SK-N-SH (cell line): ENCODE data around the gene AREG. TPM values are rescaled to one million over a fixed set of nuclear protein-coding genes. Genes with fewer than 3 reads are reported as not detected.

Experiments used
- CTCF ChIA-PET: fragments of 300-600, 350-600 bp; formaldehyde crosslinking; extraction: SDS; loops from one replicate; lab custom pipeline; 2021; lab: Yijun Ruan, JAX
- POLR2A ChIA-PET: fragments of 350-600 bp; sonication (Branson Sonifier 250); formaldehyde crosslinking; extraction: SDS; loops from one replicate; lab custom pipeline; 2020; ENCODE audit warnings: antibody characterized with exemption, inconsistent platforms; lab: Yijun Ruan, JAX
- DNase-seq: peaks from one replicate; pipeline ENCODE4 v3.0.0; 2012
- H2AFZ ChIP-seq: fragments of 200-600 bp; sonication (generic); 2 replicates; pipeline ENCODE4 v1.8.1; 2016; ENCODE audit warnings: antibody characterized with exemption, mild to moderate bottlenecking, low read depth
- H3F3A ChIP-seq: fragments of 200-600 bp; sonication (generic); replicated peaks from 2 replicates; pipeline ENCODE3; 2016; ENCODE audit warnings: antibody characterized with exemption, mild to moderate bottlenecking; ENCODE audit not compliant: insufficient read depth
- H3K27ac ChIP-seq, 2 experiments: fragments of 200-500 bp in 1 of 2; fragments of 200-600 bp in 1 of 2; sonication (Bioruptor generic) in 1 of 2; sonication (generic), shearing (Covaris generic) in 1 of 2; 2 replicates each; pipeline versions ENCODE4 v1.5.1 to v1.6.1; 2014 to 2016; ENCODE audit warnings: low read depth in 2 of 2, inconsistent platforms in 1 of 2, low read length in 1 of 2, mild to moderate bottlenecking in 1 of 2, mixed read lengths in 1 of 2
- H3K27me3 ChIP-seq: fragments of 200-600 bp; sonication (generic), shearing (Covaris generic); 2 replicates; pipeline ENCODE4 v1.6.1; 2016; ENCODE audit warnings: mixed run types; ENCODE audit not compliant: insufficient read depth
- H3K36me3 ChIP-seq, 2 experiments: fragments of 200-500 bp in 1 of 2; fragments of 200-600 bp in 1 of 2; sonication (Bioruptor generic) in 1 of 2; sonication (generic) in 1 of 2; replicated peaks in 1 of 2; 2 replicates each; pipeline versions ENCODE3 to v1.5.1; 2014 to 2016; ENCODE audit warnings: low read length in 1 of 2, mild to moderate bottlenecking in 1 of 2; ENCODE audit not compliant: insufficient read depth in 2 of 2, control insufficient read depth in 1 of 2
- H3K4me1 ChIP-seq, 2 experiments: fragments of 200-500 bp in 1 of 2; fragments of 200-600 bp in 1 of 2; sonication (Bioruptor generic) in 1 of 2; sonication (generic), shearing (Covaris generic) in 1 of 2; 2 replicates each; pipeline versions ENCODE4 v1.5.1 to v1.6.1; 2014 to 2016; ENCODE audit warnings: low read depth in 1 of 2, low read length in 1 of 2, mixed run types in 1 of 2; ENCODE audit not compliant: insufficient read depth in 2 of 2, control insufficient read depth in 1 of 2
- H3K4me2 ChIP-seq: fragments of 200-600 bp; sonication (generic), shearing (Covaris generic); 2 replicates; pipeline ENCODE4 v1.6.1; 2017; ENCODE audit warnings: mixed run types
- H3K4me3 ChIP-seq, 2 experiments: fragments of 200-500 bp in 1 of 2; fragments of 200-600 bp in 1 of 2; sonication (Bioruptor generic) in 1 of 2; sonication (generic), shearing (Covaris generic) in 1 of 2; 2 replicates each; pipeline versions ENCODE4 v1.5.1 to v1.8.1; 2014 to 2016; ENCODE audit warnings: low read depth in 2 of 2, inconsistent platforms in 1 of 2, low read length in 1 of 2, mild to moderate bottlenecking in 1 of 2, mixed read lengths in 1 of 2, moderate library complexity in 1 of 2
- H3K79me2 ChIP-seq: fragments of 200-600 bp; sonication (generic); 2 replicates; pipeline ENCODE4 v1.8.1; 2017; ENCODE audit warnings: mild to moderate bottlenecking; ENCODE audit not compliant: insufficient read depth
- H3K9ac ChIP-seq: fragments of 200-600 bp; sonication (generic); 2 replicates; pipeline ENCODE4 v1.6.1; 2017; ENCODE audit warnings: mixed run types
- H3K9me2 ChIP-seq: fragments of 200-600 bp; sonication (generic); 2 replicates; pipeline ENCODE4 v1.6.1; 2017; ENCODE audit warnings: mixed run types
- H3K9me3 ChIP-seq: fragments of 200-600 bp; sonication (generic); 2 replicates; pipeline ENCODE4 v1.6.1; 2017; ENCODE audit warnings: mixed run types, mild to moderate bottlenecking, moderate library complexity
- H4K20me1 ChIP-seq: fragments of 200-600 bp; sonication (generic); 2 replicates; pipeline ENCODE4 v1.6.1; 2017; ENCODE audit warnings: mild to moderate bottlenecking, mixed run types; ENCODE audit not compliant: insufficient read depth
- FOSL2 ChIP-seq: IDR thresholded peaks from 2 replicates; pipeline ENCODE4 v1.4.0; 2012; ENCODE audit warnings: low read depth, mild to moderate bottlenecking, moderate library complexity, borderline replicate concordance
- FOXJ3 ChIP-seq: sonication (generic); formaldehyde crosslinking; IDR thresholded peaks from 2 replicates; pipeline ENCODE4 v1.5.1; 2020; ENCODE audit warnings: mild to moderate bottlenecking, missing genetic modification reagents
- GABPA ChIP-seq: IDR thresholded peaks from 2 replicates; pipeline ENCODE4 v1.4.0; 2012; ENCODE audit warnings: low read depth, mild to moderate bottlenecking
- JUND ChIP-seq: IDR thresholded peaks from 2 replicates; pipeline ENCODE4 v1.4.0; 2012
- MEF2A ChIP-seq: IDR thresholded peaks from 2 replicates; pipeline ENCODE4 v1.4.0; 2012; ENCODE audit warnings: low read depth, borderline replicate concordance
- RAD21 ChIP-seq: IDR thresholded peaks from 2 replicates; pipeline ENCODE4 v1.6.1; 2012; ENCODE audit warnings: mild to moderate bottlenecking, low read length
- RXRA ChIP-seq: IDR thresholded peaks from 2 replicates; pipeline ENCODE4 v1.4.0; 2012; ENCODE audit warnings: low read depth, mild to moderate bottlenecking, borderline replicate concordance
- SMC3 ChIP-seq: IDR thresholded peaks from 2 replicates; pipeline ENCODE4 v1.6.1; 2012; ENCODE audit warnings: low read depth, low read length, improper control_type of control experiment
- TCF12 ChIP-seq: IDR thresholded peaks from 2 replicates; pipeline ENCODE4 v1.4.0; 2012
- WGBS: methylation state at CpG from one replicate; pipeline ENCODE4 v1.1.6; 2017; ENCODE audit warnings: low lambda C conversion rate; 5-methylcytosine and 5-hydroxymethylcytosine counted together
- polyA plus RNA-seq, 3 experiments: library from polyadenylated mRNA; depleted of rRNA; stranded (reverse); fragments of >200 nt; gene quantifications; 2 replicates each; pipeline ENCODE4 v1.2.3, GENCODE V29; 2012
- TF ChIP-seq, protein P1 (sequence below): fragments of 150-350 bp; IDR thresholded peaks from 2 replicates; pipeline ENCODE4 v1.6.1; 2016; ENCODE audit warnings: mild to moderate bottlenecking, low read depth, low read length
- TF ChIP-seq, protein P2 (sequence below): IDR thresholded peaks from 2 replicates; pipeline ENCODE4 v1.4.0; 2012; ENCODE audit warnings: low read depth, borderline replicate concordance
- TF ChIP-seq, protein P3 (sequence below): IDR thresholded peaks from 2 replicates; pipeline ENCODE4 v1.4.0; 2012; ENCODE audit warnings: low read depth

The AREG gene
- polyA plus RNA-seq, 1 of the 3 experiments (the other 2 are of a cell fraction), result not detected

DNA sequence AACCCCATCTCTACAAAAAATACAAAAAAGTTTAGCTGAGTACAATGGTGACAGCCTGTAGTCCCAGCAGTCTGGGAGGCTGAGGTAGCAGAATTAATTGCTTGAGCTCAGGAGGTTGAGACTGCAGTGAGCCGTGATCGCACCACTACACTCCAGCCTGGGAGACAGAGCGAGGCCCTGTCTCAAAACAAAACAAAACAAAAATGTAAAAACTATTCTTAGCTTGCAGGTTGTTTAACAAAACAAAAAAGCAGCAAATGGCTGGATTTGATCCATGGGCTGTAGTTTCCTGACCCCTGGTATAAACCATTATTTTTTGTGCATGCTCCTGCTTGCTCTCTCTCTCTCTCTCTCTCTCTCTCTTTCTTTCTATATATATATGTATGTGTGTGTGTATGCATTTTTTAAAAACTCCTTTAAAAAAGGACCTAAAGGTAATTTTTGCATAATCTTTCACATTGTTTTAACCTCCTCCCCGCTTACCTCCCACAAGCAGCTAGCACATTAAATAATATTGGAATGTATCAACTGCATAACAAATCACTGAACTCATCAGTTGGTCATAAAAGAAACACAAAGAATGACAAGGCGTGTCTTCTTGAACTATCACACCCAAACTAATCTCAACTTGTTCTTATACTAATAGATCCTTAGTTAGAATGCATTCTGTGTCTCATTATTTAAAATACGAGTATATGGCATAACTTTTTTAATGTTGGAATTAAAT is 4.8 kb downstream of the AREG start:
- H3K27me3 ChIP-seq, result peaks cover 16% of the 10 kb centered on the region
- no peaks in the 10 kb centered on the region for H4K20me1 ChIP-seq
- H3K4me2 ChIP-seq, result no peak overlapping the region
- WGBS, result 3% methylated on average over 6 of the region's 6 CpGs
- DNase-seq, result no peak
- no peak overlapping the region for H3K9ac ChIP-seq
- CTCF ChIA-PET, result interaction anchor here (1.2 kb wide), 1 partner anchor 13 kb away, joined by 3 read pairs; no protein-coding TSS in a partner anchor
- no peaks in the 10 kb centered on the region for H3K9me3 ChIP-seq
- 0 out of 2 replicates have a peak overlapping the region, but pooled peaks have one; percentile 55 for H2AFZ ChIP-seq
- H3K9me2 ChIP-seq, result no peaks in the 10 kb centered on the region
- H3K27ac ChIP-seq, result no peak overlapping the region
- no peaks in the 10 kb centered on the region for H3K36me3 ChIP-seq
- H3K4me3 ChIP-seq, result no peak overlapping the region
- no peaks in the 10 kb centered on the region; a peak in 1 of 4 replicates for H3K4me1 ChIP-seq
- H3F3A ChIP-seq, result no peaks in the 10 kb centered on the region
- TF ChIP-seq RXRA (no peak), MEF2A (no peak), JUND (no peak)
- POLR2A ChIA-PET, result no interaction called here
- no peaks in the 10 kb centered on the region for H3K79me2 ChIP-seq

DNA sequence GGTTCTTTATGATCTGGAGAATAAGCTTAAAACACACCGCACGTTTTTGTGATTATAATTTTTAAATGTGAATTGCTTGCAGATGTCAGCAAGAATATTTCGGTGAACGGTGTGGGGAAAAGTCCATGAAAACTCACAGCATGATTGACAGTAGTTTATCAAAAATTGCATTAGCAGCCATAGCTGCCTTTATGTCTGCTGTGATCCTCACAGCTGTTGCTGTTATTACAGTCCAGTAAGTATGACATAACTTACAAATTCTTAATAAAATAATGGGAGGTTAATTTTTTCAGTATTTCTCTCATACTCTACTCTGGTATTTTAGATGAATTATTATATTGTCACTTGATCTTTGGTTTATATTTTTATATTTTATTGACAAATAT is 5.4 kb downstream of the AREG start:
- Histone ChIP-seq H3K27ac (no peak overlapping the region), H3K4me3 (no peak overlapping the region), H3K9me2 (no peaks in the 10 kb centered on the region), H3K9ac (no peak overlapping the region), H3K4me2 (no peak overlapping the region), H2AFZ (0 out of 2 replicates have a peak overlapping the region, but pooled peaks have one; percentile 55), H3K27me3 (peaks cover 13% of the 10 kb centered on the region), H3K36me3 (no peaks in the 10 kb centered on the region), H4K20me1 (no peaks in the 10 kb centered on the region), H3K4me1 (no peaks in the 10 kb centered on the region), H3K9me3 (no peaks in the 10 kb centered on the region), H3F3A (no peaks in the 10 kb centered on the region), H3K79me2 (no peaks in the 10 kb centered on the region)
- 6% methylated on average over 4 of the region's 4 CpGs for WGBS
- no peak for DNase-seq
- CTCF ChIA-PET, result interaction anchor here (1.2 kb wide), 1 partner anchor 14 kb away, joined by 3 read pairs; no protein-coding TSS in a partner anchor
- POLR2A ChIA-PET, result no interaction called here
- TF ChIP-seq FOSL2 (no peak), RAD21 (no peak), SMC3 (no peak), GABPA (no peak), FOXJ3 (CRISPR knock-in tag) (no peak), TCF12 (no peak)
- TF ChIP-seq, protein P1, sequence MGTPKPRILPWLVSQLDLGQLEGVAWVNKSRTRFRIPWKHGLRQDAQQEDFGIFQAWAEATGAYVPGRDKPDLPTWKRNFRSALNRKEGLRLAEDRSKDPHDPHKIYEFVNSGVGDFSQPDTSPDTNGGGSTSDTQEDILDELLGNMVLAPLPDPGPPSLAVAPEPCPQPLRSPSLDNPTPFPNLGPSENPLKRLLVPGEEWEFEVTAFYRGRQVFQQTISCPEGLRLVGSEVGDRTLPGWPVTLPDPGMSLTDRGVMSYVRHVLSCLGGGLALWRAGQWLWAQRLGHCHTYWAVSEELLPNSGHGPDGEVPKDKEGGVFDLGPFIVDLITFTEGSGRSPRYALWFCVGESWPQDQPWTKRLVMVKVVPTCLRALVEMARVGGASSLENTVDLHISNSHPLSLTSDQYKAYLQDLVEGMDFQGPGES, result no peak
- TF ChIP-seq, protein P2, sequence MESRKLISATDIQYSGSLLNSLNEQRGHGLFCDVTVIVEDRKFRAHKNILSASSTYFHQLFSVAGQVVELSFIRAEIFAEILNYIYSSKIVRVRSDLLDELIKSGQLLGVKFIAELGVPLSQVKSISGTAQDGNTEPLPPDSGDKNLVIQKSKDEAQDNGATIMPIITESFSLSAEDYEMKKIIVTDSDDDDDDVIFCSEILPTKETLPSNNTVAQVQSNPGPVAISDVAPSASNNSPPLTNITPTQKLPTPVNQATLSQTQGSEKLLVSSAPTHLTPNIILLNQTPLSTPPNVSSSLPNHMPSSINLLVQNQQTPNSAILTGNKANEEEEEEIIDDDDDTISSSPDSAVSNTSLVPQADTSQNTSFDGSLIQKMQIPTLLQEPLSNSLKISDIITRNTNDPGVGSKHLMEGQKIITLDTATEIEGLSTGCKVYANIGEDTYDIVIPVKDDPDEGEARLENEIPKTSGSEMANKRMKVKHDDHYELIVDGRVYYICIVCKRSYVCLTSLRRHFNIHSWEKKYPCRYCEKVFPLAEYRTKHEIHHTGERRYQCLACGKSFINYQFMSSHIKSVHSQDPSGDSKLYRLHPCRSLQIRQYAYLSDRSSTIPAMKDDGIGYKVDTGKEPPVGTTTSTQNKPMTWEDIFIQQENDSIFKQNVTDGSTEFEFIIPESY, result no peak
- TF ChIP-seq, protein P3, sequence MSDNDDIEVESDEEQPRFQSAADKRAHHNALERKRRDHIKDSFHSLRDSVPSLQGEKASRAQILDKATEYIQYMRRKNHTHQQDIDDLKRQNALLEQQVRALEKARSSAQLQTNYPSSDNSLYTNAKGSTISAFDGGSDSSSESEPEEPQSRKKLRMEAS, result no peak
